OCI-LY1 (cell line): ENCODE results near the gene MYL6B.

Experiments
- EZH2 ChIP-seq: fragments of 200-600 bp; sonication (generic), shearing (Covaris generic); IDR thresholded peaks from 2 replicates; pipeline ENCODE4 v1.8.0; 2017; ENCODE audit warnings: borderline replicate concordance, mixed run types, mild to moderate bottlenecking, antibody characterized with exemption, low read length, moderate library complexity, mixed read lengths
- TF ChIP-seq, protein P1 (sequence below): fragments of 200-600 bp; sonication (generic), shearing (Covaris generic); IDR thresholded peaks from 2 replicates; pipeline ENCODE4 v1.5.1; 2017; ENCODE audit warnings: mild to moderate bottlenecking, antibody characterized with exemption, low read length, moderate library complexity, mixed read lengths

DNA sequence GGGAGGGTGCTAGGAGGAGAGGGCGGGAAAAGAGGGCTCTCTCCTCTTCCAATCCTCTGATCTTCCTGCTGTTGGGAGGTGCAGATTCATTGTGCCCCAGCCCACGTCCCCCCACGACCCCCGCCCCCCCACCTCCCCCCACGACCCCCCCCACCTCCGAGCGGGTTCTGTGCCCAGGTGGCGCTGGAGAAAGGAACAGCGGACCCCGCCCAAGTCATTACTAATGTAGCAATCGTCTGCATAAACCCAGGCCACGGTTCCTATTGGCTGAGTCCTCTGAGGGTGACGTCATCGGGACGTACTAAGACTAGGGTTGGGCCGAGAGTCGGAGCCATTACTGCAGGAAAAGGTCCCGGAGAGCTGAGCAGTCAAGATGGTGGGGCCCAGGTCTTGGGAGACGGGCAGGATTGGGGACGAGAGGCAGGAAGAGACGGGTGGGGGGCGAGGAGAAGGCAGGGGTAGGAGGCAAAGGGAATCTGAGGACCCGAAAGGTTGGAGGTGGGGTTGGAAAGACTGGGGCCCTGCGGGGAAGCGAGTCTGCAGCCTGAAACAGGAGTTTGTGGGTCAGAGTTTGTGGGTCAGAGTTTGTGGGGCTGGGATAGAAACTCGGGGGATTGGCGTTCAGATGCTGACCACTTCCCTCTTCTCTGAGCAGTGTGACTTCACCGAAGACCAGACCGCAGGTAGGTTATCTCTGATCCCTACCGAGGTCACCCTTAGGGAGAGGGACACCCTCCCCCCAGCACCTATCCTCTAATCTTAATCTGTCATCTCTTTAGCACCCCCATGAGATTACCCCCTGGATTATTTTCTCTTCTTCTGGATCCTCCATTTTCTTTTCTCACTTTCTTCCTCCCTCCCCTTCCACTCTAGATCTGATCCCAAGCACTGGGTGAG, 5.9 kb downstream of the MYL6B start, which contains the start of gene MYL6:
- TF ChIP-seq, protein P1, sequence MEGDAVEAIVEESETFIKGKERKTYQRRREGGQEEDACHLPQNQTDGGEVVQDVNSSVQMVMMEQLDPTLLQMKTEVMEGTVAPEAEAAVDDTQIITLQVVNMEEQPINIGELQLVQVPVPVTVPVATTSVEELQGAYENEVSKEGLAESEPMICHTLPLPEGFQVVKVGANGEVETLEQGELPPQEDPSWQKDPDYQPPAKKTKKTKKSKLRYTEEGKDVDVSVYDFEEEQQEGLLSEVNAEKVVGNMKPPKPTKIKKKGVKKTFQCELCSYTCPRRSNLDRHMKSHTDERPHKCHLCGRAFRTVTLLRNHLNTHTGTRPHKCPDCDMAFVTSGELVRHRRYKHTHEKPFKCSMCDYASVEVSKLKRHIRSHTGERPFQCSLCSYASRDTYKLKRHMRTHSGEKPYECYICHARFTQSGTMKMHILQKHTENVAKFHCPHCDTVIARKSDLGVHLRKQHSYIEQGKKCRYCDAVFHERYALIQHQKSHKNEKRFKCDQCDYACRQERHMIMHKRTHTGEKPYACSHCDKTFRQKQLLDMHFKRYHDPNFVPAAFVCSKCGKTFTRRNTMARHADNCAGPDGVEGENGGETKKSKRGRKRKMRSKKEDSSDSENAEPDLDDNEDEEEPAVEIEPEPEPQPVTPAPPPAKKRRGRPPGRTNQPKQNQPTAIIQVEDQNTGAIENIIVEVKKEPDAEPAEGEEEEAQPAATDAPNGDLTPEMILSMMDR, result no peak
- TF ChIP-seq EZH2, result no peak
